OCI-M2 (cell line): ENCODE measurements around the gene EPHB4.

ENCODE experiments used
- DNase-seq: peaks from one replicate; lab custom pipeline; 2025; ENCODE audit not compliant: unreplicated experiment; lab: John Stamatoyannopoulos, UW

EPHB4 gene

GRCh38 chr7:100827330-100828226 lies at the start of gene EPHB4:
EPHB4 (minus strand) TSS chr7:100827523; CDS start chr7:100827030, 493 bp downstream.
- DNase-seq, result no peak

GRCh38 chr7:100875356-100875751 lies 48.0 kb upstream of the EPHB4 start:
- no peak for DNase-seq

GRCh38 chr7:100874577-100875355 lies 47.4 kb upstream of the EPHB4 start, which contains the start of gene SRRT:
SRRT (plus strand) TSS chr7:100875103; CDS start chr7:100875591, 488 bp downstream.
- peak; percentile 65 for DNase-seq

GRCh38 chr7:100874300-100874576 lies 46.9 kb upstream of the EPHB4 start:
- no peak for DNase-seq

- DNase-seq, result no peak
These were observed 46.4 kb upstream of the EPHB4 start for GRCh38 chr7:100873599-100874299.

- no peak for DNase-seq
These were observed 40.6 kb upstream of the EPHB4 start for GRCh38 chr7:100867776-100868485.

- peak; percentile 34 for DNase-seq
These were observed 39.9 kb upstream of the EPHB4 start, which contains the start of gene TRIP6 for GRCh38 chr7:100867040-100867775. TRIP6 (plus strand) TSS chr7:100867387; CDS start chr7:100867498, 111 bp downstream.

GRCh38 chr7:100866729-100867039 lies 39.4 kb upstream of the EPHB4 start:
- DNase-seq, result no peak

- DNase-seq, result no peak
These were observed 38.8 kb upstream of the EPHB4 start for GRCh38 chr7:100865938-100866728.

- no peak for DNase-seq
These were observed 38.1 kb upstream of the EPHB4 start for GRCh38 chr7:100865372-100865911.

GRCh38 chr7:100864263-100864845 lies 37.0 kb upstream of the EPHB4 start:
- no peak for DNase-seq

- DNase-seq, result no peak
These were observed 36.2 kb upstream of the EPHB4 start for GRCh38 chr7:100863406-100863950.

- no peak for DNase-seq
These were observed 34.3 kb upstream of the EPHB4 start for GRCh38 chr7:100861616-100861985.

GRCh38 chr7:100860702-100861615 lies 33.6 kb upstream of the EPHB4 start:
- no peak for DNase-seq

- DNase-seq, result no peak
These were observed 32.5 kb upstream of the EPHB4 start for GRCh38 chr7:100859856-100860255.

GRCh38 chr7:100856871-100857282 lies 29.6 kb upstream of the EPHB4 start:
- DNase-seq, result no peak

- DNase-seq, result no peak
These were observed 28.2 kb upstream of the EPHB4 start for GRCh38 chr7:100855515-100855914.
